GM21381 (cell line): ENCODE measurements around the gene TIGIT.

Experiments used
- ATAC-seq: cut with Tn5 transposase; IDR thresholded peaks from one replicate; pipeline ENCODE4 v1.9.1; 2021; ENCODE audit warnings: mild to moderate bottlenecking, moderate library complexity; ENCODE audit not compliant: unreplicated experiment

Gene TIGIT

DNA sequence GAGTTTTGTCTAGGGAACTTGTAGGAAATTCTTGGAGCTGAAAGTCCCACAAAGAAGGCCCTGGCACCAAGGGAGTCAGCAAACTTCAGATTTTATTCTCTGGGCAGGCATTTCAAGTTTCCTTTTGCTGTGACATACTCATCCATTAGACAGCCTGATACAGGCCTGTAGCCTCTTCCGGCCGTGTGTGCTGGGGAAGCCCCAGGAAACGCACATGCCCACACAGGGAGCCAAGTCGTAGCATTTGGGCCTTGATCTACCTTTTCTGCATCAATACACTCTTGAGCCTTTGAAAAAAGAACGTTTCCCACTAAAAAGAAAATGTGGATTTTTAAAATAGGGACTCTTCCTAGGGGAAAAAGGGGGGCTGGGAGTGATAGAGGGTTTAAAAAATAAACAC, 15.0 kb downstream of the TIGIT start:
- peak; percentile 84 for ATAC-seq

DNA sequence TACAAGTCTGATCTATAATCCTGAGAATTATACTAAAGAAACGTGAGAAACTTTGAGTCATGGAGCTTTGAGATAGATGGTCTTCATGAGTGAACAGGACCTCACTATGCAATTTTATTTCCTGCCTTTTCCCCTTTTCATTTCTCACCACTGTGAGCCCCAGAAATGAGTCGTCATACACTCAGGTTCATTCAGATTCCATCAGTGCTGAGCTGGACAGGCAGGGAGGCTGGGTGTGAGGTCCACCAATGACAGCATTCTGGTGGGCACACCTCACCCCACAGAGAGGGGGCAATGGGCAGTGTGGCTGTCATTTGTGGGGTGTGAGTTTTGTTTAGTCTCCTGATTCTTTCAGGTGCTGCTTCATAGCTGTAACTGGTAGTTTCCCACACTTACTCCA, 16.9 kb downstream of the TIGIT start:
- ATAC-seq = no peak

DNA sequence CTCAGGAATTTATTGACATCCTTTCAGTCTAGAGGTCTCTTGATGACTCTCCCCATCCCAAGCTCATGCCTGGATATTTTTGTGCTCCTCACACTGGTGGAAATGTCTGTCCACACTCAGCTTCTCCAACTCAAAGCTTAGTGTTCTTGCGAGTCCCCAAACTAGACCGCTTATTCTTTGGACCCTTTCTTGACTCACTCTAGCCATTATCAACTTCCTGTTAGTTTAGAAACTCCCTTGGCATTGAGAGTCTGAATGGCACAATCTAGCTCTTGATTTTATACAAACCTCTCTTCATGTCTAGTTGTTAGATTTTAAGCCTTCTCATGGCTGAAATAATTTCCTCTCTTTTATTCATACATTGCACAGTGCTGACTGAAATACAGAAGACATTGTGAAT, 19.6 kb downstream of the TIGIT start:
- ATAC-seq = no peak

DNA sequence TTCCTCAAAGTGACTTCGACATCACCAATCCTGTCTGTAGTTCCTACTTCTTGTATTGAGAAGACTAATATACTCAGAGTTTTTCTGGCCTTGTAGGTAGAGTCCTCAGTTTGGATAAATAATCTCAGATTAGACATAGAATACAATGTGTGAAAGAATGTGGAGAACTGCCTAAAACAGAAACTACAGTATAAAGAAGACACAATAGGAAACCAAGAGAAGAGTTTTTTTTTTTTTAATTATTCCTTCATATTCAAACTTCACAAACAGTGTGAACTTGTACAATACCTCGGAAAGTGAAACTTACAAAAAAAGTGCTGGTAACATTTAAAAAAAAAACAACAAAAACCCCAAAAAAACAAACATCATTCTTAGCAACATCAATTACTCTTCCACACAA, 20.5 kb downstream of the TIGIT start:
- no peak for ATAC-seq

DNA sequence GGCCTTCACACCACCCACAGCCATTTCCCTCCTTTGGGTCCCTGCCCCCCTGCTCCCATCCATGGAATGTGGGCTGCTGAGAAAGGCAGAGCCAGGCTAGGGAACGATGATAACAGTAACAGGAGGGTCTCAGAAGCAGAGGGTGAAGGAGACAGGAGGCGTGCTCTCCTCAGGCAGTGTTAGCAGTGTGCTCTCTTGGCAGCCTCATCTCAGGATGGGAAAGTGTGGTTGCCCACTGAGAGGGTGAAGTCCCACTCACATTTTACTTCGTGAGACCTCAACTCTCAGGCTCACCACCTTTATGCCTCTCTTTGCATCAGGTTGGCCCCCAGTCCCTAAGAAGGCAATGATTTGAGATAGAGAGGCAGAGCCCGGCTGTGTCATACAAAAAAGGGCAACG, 24.5 kb downstream of the TIGIT start:
- no peak for ATAC-seq

DNA sequence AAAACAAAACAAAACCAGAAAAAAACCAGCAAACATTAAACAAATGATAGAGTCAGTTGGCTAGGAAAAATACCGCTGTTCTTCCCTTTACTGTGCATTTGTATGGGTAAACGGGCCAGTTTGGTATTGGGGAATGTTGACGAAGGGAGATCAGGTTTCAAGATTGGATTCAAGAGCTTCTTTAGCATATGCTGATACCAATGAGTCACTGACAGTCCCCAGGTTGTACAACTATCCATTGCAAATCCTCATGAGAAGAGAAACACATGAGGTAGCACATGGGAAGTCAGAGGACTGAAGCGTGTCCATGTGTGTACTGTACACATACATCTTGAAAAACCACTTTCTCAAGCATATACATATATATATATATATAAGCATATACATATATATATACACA, 25.6 kb downstream of the TIGIT start:
- no peak for ATAC-seq

DNA sequence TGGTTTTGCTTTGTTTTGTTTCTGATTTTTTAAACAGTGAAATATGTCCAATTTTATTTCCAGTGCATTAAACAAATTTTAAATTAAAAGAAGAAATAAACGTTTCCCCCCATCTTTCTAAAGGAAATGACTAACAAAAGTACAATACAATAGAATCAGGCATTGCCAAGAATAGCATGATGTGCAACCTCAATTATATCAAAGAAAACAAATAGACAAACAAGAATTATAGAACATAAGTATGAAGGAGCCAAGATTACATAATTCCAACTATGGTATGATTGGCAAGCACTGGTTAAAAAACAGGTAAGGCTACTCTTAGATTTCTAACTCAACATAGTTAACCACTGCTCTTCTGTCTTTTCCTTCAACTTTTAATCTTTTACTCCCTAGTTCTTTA, 26.4 kb downstream of the TIGIT start:
- ATAC-seq = no peak

DNA sequence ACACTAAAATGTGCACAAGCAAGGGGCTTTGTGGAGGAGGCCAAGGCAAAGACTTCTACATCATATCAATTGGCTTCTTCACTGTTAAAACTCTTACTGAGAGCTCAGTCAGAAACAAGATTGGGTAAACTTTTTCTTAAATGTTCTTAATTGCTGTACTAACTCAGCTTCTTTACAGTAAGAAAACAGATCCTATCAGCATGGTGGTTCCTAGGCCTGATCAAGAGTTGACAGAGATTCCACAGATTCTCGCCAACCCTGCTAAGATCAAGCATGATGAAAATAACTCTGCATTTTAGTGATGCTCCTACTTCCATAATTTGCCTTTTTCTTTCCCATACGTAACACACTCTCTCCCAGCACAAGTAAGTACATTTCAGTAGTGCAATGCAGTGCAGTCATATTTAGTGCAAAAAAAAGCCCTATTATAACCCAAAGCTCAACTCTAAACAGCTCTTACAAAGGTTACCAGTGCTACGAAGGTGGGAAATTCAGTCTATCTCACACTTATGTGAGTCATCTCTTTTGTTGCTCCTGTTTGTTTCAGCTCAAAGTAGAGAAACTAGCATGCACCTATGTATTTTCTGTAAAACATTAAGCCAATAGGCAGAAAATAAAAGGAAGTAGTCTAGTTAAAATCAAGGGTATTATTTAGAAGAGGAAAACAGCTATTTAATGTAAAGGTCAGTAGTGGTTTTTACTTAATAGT, 29.9 kb downstream of the TIGIT start:
- ATAC-seq = peak; percentile 79

DNA sequence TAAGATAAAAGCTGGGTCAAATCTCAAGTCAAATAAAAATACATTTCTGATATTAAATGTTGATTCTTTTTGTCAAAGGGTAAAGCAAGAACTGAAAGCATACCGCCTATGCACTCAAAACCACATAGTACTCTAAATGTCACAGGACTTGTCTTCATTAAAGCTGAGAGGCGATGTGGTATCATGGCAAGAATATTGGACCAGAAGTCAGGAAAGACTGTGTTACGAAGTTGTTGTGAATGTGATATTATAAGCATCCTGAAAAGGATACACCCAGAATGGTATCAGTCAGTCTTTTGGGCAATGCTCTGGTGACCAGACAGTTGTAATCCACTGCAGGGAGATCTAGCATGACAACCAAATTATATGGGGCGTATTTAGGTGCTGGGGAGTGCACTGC, 33.8 kb downstream of the TIGIT start:
- ATAC-seq = no peak

DNA sequence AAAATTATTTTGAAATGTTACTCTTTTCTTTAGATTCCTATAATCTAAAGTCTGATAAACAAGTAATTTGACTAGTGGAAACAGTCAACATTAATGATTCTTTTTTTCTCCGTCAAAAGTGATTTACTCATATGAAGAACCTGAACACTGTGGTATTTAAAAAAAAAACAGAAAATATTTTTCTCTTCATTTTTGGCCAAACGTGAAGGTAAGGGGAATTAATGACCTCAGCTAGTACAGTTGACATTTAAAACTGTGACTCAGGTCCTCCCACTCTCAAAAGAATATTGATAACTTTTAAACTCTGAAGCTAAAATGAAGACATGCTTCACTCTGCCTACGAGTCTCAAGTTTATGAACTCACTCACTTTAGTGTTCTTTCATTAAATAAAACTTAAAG, 34.5 kb downstream of the TIGIT start:
- no peak for ATAC-seq

DNA sequence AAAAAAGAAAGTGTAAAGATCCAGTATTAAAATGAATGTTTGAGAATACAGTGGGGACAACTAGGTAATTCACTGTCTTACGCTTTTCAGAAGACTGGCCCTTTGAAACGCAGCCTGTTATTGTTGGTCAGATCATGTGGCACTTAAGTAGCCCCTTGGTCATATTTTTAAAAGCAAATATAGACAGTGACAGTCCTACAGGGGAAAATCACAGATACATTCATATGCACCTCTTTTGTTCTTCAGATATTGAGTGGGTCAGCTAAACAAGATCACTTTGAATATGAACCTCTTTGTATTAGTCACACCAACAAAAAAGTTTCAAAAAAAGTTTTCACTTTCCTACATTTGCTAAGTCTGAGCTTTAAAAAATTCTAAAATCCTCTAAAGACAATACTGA, 36.0 kb downstream of the TIGIT start:
- ATAC-seq = no peak

DNA sequence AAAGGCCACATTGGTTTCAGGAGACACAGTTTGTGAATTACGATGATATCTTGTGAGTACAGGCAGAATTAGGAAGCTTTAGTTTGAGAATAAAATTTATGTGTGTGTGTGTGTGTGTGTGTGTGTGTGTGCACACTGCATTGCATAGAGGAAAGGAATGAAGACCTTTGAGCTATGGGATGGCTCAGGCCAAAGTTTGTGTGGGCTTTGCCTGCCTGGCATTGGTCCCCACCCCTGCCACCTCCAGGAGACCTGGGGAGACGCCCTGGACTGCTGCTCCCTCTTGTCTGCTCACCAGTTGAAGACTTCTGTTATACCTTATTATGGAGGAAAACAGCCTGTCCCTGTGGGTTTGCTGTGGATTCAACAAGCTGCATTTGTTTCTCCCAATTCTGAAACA, 37.2 kb downstream of the TIGIT start:
- no peak for ATAC-seq

DNA sequence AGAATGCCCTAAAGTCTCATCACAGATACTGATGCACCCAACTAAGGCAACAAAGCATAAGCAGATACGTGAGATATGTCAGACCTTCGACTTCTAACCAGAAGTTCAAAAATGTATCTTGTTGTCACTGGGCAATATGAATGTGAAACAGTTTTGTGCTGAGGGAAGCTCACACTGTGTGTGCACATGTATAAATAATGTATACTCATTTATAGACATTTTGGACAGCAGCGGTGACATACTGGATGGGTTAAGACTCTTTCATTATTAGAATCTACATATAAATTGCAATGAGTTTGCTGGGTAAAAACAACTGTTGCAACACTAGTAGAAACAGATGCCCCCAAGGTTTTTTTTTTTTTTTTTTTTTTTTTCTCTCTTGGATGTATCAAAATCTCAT, 37.9 kb downstream of the TIGIT start:
- ATAC-seq = no peak

DNA sequence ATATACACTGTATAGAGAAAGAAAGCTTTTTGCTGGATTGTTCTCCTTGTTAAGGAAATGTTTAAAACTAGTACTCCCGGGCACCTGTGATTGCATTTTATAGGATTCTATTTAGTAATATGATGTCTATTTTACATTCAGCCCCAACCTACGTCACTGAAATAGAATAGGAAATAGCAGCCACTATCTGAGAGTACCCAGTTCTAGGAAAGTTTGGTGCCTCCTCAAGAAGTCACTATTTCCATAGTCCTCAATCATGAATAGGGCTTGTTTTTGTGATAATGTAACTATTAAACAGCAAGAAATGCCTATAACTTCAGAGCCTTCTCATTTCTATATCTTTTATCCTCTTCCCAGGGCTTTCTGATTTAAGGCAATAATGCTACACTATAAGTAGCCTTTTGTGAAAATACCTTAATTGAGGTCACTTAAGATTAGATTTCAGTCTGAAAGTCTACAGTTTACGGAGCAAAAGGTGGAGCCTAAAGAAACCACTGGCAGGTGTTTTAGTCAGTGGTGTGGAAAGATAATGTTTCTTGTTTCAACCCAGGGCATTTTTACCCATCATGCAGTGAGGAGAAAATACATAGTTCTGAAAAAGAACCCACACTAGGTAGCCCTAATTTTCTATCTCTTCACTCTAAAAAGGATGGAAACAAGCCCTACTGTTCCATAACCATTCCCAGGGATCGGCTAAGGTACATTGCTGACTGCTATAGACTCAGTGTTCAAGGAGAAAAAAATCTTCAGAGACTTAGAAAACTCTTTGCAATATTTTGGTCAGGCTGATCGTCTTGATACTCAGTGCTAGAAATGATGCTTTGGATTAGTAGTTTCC, 38.7 kb downstream of the TIGIT start:
- peak; percentile 52 for ATAC-seq

DNA sequence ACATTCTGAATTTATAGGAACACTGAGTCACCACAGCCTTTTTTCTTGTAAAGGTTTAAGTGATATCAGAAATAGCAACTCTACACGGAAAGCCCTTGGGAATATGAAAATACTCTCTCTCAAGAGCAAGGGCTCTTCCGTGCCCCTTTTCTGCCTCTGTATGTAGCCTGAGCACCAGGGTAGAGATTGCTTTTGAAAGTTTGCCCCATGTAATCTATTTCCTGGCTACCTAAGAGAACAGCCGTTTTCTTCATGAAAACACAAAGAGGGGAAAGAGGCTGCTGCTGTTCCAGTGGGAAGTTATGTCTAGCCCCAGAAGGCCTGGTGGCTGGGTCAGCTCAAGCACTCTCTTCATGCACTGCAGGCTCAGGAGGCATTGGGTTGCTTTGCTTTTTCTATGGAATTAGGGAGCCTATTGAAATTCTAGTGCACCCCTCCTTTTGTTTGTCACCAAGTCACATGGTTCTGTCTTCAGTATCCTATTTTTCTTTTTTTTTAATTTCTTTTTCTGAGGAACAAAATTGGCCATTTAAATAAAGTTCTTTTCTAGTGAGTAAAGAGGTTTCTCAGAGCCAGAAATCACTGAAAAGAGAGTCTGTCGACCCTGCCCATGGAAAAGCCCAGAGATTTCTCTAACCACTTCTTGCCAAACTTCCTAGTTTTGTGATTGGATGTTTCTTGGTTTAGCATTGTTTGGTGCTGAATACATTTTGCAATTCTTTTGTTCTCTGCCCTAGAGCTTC, 39.5 kb downstream of the TIGIT start:
- no peak for ATAC-seq

DNA sequence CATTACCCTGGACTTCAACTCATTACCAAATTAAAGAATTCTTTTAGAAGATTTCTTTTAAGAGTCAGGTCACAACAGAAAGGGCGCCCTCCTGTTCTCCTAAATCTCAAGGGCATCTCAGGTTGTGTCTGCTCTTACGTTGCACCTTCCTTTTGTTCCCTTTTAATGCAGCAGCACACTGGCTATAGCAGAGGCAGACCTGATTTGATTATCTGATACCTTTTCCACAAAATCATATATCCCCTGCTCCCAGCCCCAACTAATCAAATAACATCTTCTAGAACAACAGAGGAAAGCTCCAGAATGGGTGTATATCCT, 40.1 kb downstream of the TIGIT start:
- ATAC-seq = no peak

DNA sequence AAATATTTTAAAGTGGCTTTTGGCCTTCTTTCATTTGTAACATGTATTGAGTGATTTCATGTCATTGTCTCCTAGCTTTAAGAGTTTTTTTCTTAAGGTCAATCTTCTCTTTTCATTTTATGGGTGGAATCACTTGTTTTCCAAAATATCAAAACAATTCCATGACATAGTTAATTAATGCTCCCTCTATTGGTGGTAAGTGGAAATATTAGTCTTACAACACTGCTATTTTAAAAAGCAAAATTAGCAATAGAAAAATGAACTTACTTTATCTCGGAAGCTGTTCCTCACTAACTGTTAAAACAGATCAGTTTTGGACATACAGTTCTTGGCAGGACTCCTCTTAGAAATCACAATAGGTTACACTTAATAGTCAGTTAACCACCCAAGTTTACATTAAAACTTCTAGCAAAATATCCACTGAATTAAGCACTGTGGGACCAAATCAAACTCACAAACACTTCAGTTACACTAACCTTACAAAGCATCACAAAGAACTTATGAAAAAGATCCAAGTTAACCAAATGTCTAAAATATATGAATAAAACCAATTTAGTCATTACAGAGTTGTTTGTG, 42.4 kb downstream of the TIGIT start:
- ATAC-seq = no peak

DNA sequence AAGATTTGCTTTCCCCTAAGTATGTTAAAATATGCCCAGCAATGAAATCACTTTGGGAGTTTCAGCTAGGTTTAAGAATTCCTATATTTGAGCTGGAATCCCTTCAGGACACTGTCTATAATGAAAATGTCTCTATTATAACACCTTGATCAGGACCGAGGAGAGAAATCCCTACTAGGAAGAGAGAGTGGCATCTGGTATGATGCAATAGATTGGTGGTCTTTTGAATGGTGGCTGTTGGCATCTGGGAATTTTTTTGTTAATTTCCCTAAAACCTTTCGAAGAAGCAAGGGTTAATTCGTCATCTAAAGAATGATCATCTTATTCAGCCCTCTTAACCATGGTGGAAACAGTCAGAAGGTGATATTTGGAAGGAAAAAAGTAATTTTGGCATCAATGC, 43.0 kb downstream of the TIGIT start:
- no peak for ATAC-seq

DNA sequence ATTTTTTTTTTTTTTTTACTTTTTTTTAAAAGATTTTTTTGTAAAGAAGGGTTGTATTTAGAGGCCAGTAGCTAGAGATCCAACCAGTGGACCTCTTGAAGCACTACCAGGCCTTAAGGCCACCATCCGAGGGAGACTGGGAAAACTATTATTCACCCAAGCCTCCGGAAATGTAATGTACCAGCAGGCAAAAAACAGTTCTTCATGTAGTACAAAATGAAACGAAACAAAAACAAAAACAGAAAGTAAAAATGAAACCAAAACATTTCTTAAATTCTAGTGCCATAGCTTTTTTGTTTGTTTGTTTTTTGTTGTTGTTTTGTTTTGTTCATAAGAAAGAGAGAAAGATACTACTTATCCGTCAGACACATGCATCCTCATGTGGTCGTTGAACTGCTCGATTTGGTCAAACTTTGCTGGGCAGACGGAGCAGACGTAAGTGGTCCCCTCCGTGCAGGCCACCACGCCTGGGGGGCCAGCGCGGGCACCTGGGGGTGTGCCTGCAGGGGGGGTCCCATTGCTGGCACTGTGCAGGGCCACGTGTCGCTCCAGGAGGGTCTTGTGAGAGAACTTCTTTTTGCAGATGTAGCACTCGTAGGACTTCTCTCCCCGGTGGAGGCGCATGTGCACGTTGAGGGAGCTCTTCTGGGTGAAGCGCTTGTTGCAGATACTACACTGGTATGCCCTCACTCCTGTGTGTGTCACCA, 45.0 kb downstream of the TIGIT start:
- ATAC-seq = no peak

DNA sequence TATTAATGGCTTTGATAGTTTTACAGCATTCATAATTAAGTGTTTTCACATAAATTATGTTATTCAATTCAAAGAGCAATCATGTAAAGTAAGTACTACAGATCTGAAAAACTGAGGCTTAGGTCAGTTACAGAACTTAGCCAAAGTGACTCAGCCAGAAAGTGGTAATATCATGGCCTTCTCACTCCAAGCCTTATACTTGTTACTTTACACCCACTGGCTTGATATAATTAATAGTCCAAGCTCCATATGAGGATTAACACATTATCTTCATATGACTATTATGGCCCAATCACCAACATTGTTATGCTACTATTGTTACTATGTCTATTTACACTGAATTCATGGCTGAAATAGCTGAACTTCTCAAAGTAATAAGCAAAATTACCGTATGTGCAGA, 50.7 kb downstream of the TIGIT start:
- ATAC-seq = no peak

DNA sequence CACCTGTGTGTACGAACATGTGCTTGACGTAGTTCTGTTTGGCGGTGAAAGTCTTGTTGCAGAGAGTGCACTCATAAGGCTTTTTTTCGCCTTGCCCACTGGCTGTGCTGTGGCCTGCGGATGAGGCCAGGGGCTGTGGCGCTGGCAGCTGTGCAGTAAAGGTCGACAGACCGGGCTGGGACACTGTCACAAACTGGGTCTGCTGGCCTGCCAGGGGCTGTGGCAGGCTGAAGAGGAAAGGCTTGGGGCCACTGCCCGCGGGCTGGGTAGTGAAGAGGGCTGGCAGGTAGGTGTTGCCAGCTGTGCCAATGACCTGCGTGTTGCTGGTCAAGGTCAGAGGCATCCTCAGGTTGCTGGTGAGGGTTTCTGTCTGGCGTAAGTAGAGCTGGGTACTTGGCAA, 56.4 kb downstream of the TIGIT start:
- no peak for ATAC-seq
